Caco-2 (cell line): ENCODE measurements around the gene FOXP1. TPM values are rescaled to one million over a fixed set of nuclear protein-coding genes. Genes with fewer than 3 reads are reported as not detected.

Experiments used
- BruUV-seq: library from RNA; stranded (reverse); fragments of 400-500 nt; replicated peaks from 2 replicates; lab custom pipeline; 2021; lab: Mats Ljungman, UMichigan
- CTCF ChIA-PET: fragments of 300-600 bp; sonication (Branson Sonifier 250); formaldehyde crosslinking; loops from one replicate; lab custom pipeline; 2022; ENCODE audit warnings: antibody characterized with exemption; lab: Charles Lee
- POLR2A ChIA-PET: fragments of 300-600 bp; sonication (Branson Sonifier 250); formaldehyde crosslinking; loops from one replicate; lab custom pipeline; 2022; ENCODE audit warnings: antibody characterized with exemption; lab: Charles Lee
- DNase-seq, 2 experiments: peaks; one replicate each; pipeline versions ENCODE4 v3.0.0 to v3.0.0-alpha.2; 2020 to 2022
- H3K27me3 ChIP-seq: replicated peaks from 2 replicates; pipeline ENCODE4 v1.6.0; 2011; ENCODE audit warnings: low read length; ENCODE audit not compliant: control insufficient read depth, insufficient read depth
- H3K36me3 ChIP-seq: 2 replicates; pipeline ENCODE4 v1.5.1; 2011; ENCODE audit warnings: low read length; ENCODE audit not compliant: control insufficient read depth, insufficient read depth
- H3K4me1 ChIP-seq: fragments of 250-450 bp; sonication (Bioruptor Pico); 2 replicates; pipeline ENCODE4 v1.5.1; 2020; ENCODE audit warnings: mild to moderate bottlenecking
- H3K4me3 ChIP-seq: 2 replicates; pipeline ENCODE4 v1.5.1; 2011; ENCODE audit warnings: low read depth, mild to moderate bottlenecking, control low read depth, low read length
- H3K9me3 ChIP-seq: fragments of 250-450 bp; sonication (Bioruptor Pico); 2 replicates; pipeline ENCODE4 v1.5.1; 2020; ENCODE audit warnings: mild to moderate bottlenecking, moderate library complexity
- H3K27ac Mint-ChIP-seq: one replicate; pipeline ENCODE4 v1.8.0; 2022; ENCODE audit warnings: mixed read lengths; ENCODE audit not compliant: unreplicated experiment
- H3K27me3 Mint-ChIP-seq: one replicate; pipeline ENCODE4 v1.8.0; 2022; ENCODE audit warnings: mixed read lengths; ENCODE audit not compliant: insufficient read depth, unreplicated experiment
- H3K36me3 Mint-ChIP-seq: one replicate; pipeline ENCODE4 v1.8.0; 2022; ENCODE audit warnings: mild to moderate bottlenecking, mixed read lengths; ENCODE audit not compliant: insufficient read depth, unreplicated experiment
- H3K4me1 Mint-ChIP-seq: one replicate; pipeline ENCODE4 v1.8.0; 2022; ENCODE audit warnings: low read depth, mixed read lengths; ENCODE audit not compliant: unreplicated experiment
- H3K4me3 Mint-ChIP-seq: one replicate; pipeline ENCODE4 v1.8.0; 2022; ENCODE audit warnings: mild to moderate bottlenecking, moderate library complexity, mixed read lengths; ENCODE audit not compliant: unreplicated experiment
- H3K9me3 Mint-ChIP-seq: one replicate; pipeline ENCODE4 v1.8.0; 2022; ENCODE audit warnings: mixed read lengths; ENCODE audit not compliant: unreplicated experiment
- intact Hi-C: fragments of 100-400 bp; cut with micrococcal nuclease; formaldehyde crosslinking; loops from one replicate; pipeline ENCODE4 v1.10.0; 2022; ENCODE audit not compliant: unreplicated experiment
- total RNA-seq: library from RNA; stranded (reverse); gene quantifications from 2 replicates; pipeline ENCODE4 v1.2.3, GENCODE V29; 2022
- TF ChIP-seq, protein P1 (sequence below), 2 experiments: fragments of 200-600 bp in 1 of 2; IDR thresholded peaks; 1 replicate in 1 of 2; 2 replicates in 1 of 2; pipeline versions ENCODE4 v1.5.1 to v1.8.0; 2011 to 2022; ENCODE audit warnings: antibody characterized with exemption in 1 of 2, control low read depth in 1 of 2, inconsistent platforms in 1 of 2, low read depth in 1 of 2, low read length in 1 of 2, mild to moderate bottlenecking in 1 of 2, moderate library complexity in 1 of 2; ENCODE audit not compliant: insufficient read depth in 1 of 2, severe bottlenecking in 1 of 2, unreplicated experiment in 1 of 2

Gene FOXP1
- total RNA-seq, 1 experiment from 2014 or later, result 131 TPM

DNA sequence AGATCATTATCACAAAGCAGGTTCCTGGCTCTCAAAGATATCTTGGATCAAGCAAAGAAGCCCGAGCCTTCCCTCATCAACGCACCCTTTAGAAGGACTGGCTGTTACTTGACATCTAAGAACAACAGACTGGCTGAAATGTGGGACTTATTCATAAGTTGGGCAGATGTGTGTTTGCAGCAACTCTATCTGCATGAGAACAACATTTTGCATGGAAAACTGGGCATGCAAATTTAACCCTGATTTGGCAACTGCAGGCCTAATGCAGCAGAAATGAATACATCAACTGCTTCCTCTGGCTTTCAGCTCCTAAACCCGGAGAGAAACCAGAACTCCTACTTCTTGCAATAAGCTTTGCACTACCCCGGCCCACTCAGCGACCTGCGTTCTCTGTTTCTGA is 35.0 kb upstream of the FOXP1 start:
- Histone ChIP-seq H3K4me1 (no peaks in the 10 kb centered on the region), H3K4me3 (no peak overlapping the region), H3K27me3 (no peaks in the 10 kb centered on the region), H3K9me3 (no peaks in the 10 kb centered on the region), H3K36me3 (no peaks in the 10 kb centered on the region)
- ChIA-PET CTCF (no interaction called here), POLR2A (no interaction called here)
- Mint-ChIP-seq H3K27me3 (no peaks in the 10 kb centered on the region), H3K4me3 (no peak overlapping the region), H3K27ac (no peak overlapping the region), H3K36me3 (no peaks in the 10 kb centered on the region), H3K9me3 (no peaks in the 10 kb centered on the region), H3K4me1 (no peaks in the 10 kb centered on the region)
- intact Hi-C loops, result no loop called here
- DNase-seq, result no peak
- BruUV-seq, result no TSS peak
- TF ChIP-seq, protein P1, sequence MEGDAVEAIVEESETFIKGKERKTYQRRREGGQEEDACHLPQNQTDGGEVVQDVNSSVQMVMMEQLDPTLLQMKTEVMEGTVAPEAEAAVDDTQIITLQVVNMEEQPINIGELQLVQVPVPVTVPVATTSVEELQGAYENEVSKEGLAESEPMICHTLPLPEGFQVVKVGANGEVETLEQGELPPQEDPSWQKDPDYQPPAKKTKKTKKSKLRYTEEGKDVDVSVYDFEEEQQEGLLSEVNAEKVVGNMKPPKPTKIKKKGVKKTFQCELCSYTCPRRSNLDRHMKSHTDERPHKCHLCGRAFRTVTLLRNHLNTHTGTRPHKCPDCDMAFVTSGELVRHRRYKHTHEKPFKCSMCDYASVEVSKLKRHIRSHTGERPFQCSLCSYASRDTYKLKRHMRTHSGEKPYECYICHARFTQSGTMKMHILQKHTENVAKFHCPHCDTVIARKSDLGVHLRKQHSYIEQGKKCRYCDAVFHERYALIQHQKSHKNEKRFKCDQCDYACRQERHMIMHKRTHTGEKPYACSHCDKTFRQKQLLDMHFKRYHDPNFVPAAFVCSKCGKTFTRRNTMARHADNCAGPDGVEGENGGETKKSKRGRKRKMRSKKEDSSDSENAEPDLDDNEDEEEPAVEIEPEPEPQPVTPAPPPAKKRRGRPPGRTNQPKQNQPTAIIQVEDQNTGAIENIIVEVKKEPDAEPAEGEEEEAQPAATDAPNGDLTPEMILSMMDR (IDR thresholded peaks at IDR 0.05; ENCODE audit: insufficient read depth in 1 of 2, low read depth in 1 of 2, low read length in 1 of 2, severe bottlenecking in 1 of 2, unreplicated experiment in 1 of 2), result no peak

DNA sequence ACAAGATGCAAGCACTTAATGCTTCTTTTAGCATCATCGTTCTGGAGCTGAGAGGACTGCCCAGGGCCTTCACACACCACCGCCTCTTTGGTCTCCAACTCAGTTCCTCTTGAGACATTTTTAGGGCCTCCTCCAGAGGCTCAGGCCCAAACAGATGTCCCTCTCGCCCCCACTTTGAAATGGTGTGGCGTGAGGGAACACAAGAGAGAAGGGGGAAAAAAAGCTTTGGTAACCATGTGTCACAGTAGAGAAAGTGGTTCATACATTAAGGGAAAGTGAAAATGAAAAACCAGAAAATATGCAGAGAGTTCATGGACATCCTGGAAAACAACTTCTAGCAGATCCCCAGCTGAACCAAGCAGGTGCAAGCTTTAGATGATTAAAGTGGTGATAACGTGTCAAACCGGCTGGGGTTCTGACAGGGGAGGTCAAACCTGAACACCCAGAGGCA is 33.1 kb upstream of the FOXP1 start:
- no peaks in the 10 kb centered on the region for H3K36me3 ChIP-seq
- Mint-ChIP-seq H3K4me3 (no peak overlapping the region), H3K27ac (no peak overlapping the region), H3K4me1 (no peaks in the 10 kb centered on the region), H3K9me3 (no peaks in the 10 kb centered on the region), H3K36me3 (no peaks in the 10 kb centered on the region), H3K27me3 (no peaks in the 10 kb centered on the region)
- intact Hi-C loops, result no loop called here
- POLR2A ChIA-PET, result no interaction called here
- H3K9me3 ChIP-seq, result no peaks in the 10 kb centered on the region; the same call in 1 of the 2 replicates
- TF ChIP-seq, protein P1 (IDR thresholded peaks at IDR 0.05; ENCODE audit: insufficient read depth in 1 of 2, low read depth in 1 of 2, low read length in 1 of 2, severe bottlenecking in 1 of 2, unreplicated experiment in 1 of 2), result no peak
- no peak for DNase-seq
- no peaks in the 10 kb centered on the region for H3K27me3 ChIP-seq
- CTCF ChIA-PET, result no interaction called here
- H3K4me1 ChIP-seq, result no peaks in the 10 kb centered on the region
- no TSS peak for BruUV-seq
- no peak overlapping the region for H3K4me3 ChIP-seq

DNA sequence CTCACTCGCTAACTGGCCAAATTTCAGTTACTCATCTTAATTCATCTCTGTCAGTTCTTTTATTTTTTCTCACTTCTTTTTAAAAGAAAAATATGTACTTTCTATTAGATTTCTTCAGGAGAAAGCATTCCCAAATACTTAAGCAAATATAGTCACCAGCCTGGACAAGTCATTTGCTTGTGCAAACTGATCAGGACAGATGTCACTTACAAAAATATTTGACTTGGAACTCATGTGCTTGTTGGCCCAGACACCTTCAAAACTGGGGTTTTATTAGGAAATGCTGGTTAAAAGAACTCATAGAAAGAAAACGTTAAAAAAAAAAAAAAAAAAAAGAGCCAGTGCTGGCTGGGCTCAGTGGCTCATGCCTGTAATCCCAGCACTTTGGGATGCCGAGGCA is 31.3 kb upstream of the FOXP1 start:
- TF ChIP-seq, protein P1 (IDR thresholded peaks at IDR 0.05; ENCODE audit: insufficient read depth in 1 of 2, low read depth in 1 of 2, low read length in 1 of 2, severe bottlenecking in 1 of 2, unreplicated experiment in 1 of 2), result no peak
- H3K9me3 ChIP-seq, result no peaks in the 10 kb centered on the region; the same call in 1 of the 2 replicates
- Mint-ChIP-seq H3K27me3 (no peaks in the 10 kb centered on the region), H3K36me3 (no peaks in the 10 kb centered on the region), H3K4me1 (no peaks in the 10 kb centered on the region), H3K4me3 (no peak overlapping the region), H3K27ac (no peak overlapping the region), H3K9me3 (no peaks in the 10 kb centered on the region)
- H3K27me3 ChIP-seq, result no peaks in the 10 kb centered on the region
- DNase-seq, result no peak
- intact Hi-C loops, result no loop called here
- BruUV-seq, result no TSS peak
- ChIA-PET CTCF (no interaction called here), POLR2A (no interaction called here)
- H3K36me3 ChIP-seq, result no peaks in the 10 kb centered on the region
- H3K4me1 ChIP-seq, result no peaks in the 10 kb centered on the region
- H3K4me3 ChIP-seq, result no peak overlapping the region
